COLO668 (cell line): ENCODE data around the gene GGA2.
"Not testable (repeated sequence)": the region's sequence is repeated elsewhere in the genome, so short reads cannot be mapped to it uniquely, and the experiment has no call there.

Experiments used
- DNase-seq: peaks from one replicate; lab custom pipeline; 2025; ENCODE audit not compliant: unreplicated experiment; lab: John Stamatoyannopoulos, UW

The GGA2 gene

GRCh38 chr16:23524886-23525285 lies 14.6 kb upstream of the GGA2 start:
- DNase-seq: no peak

- no peak for DNase-seq
Measured at GRCh38 chr16:23523876-23524385, 13.6 kb upstream of the GGA2 start.

GRCh38 chr16:23523321-23523720 lies 13.0 kb upstream of the GGA2 start:
- DNase-seq: no peak

- no peak for DNase-seq
Measured at GRCh38 chr16:23521965-23522364, 11.7 kb upstream of the GGA2 start.

GRCh38 chr16:23521037-23521743 lies 10.9 kb upstream of the GGA2 start:
- no peak for DNase-seq

- DNase-seq: no peak
Measured at GRCh38 chr16:23520500-23520899, 10.2 kb upstream of the GGA2 start.

- DNase-seq: no peak
Measured at GRCh38 chr16:23519282-23519681, 9.0 kb upstream of the GGA2 start.

GRCh38 chr16:23518435-23518891 lies 8.2 kb upstream of the GGA2 start:
- no peak for DNase-seq

GRCh38 chr16:23516366-23517137 lies 6.3 kb upstream of the GGA2 start:
- no peak for DNase-seq

- DNase-seq: no peak
Measured at GRCh38 chr16:23515881-23516280, 5.6 kb upstream of the GGA2 start.

- DNase-seq: no peak
Measured at GRCh38 chr16:23514381-23515152, 4.3 kb upstream of the GGA2 start.

GRCh38 chr16:23512168-23512695 lies 1.9 kb upstream of the GGA2 start:
- no peak for DNase-seq

GRCh38 chr16:23511731-23512130 lies 1.4 kb upstream of the GGA2 start:
- no peak for DNase-seq

GRCh38 chr16:23510915-23511270 lies 599 bp upstream of the GGA2 start:
- not testable (repeated sequence) for DNase-seq

- DNase-seq: peak; percentile 31
Measured at GRCh38 chr16:23509782-23510163, 521 bp downstream of the GGA2 start.

GRCh38 chr16:23509441-23509754 lies 896 bp downstream of the GGA2 start:
- no peak for DNase-seq

GRCh38 chr16:23508589-23509440 lies 1.5 kb downstream of the GGA2 start:
- DNase-seq: peak; percentile 19

- DNase-seq: no peak
Measured at GRCh38 chr16:23506606-23506994, 3.7 kb downstream of the GGA2 start.

GRCh38 chr16:23505671-23506605 lies 4.4 kb downstream of the GGA2 start:
- no peak for DNase-seq
